HUES48 (cell line): ENCODE results near the gene TNIP1.

Experiments used
- H3K27ac ChIP-seq: one replicate; pipeline ENCODE4 v1.7.0; 2013; ENCODE audit warnings: low read depth, low read length, inconsistent platforms
- H3K27me3 ChIP-seq: 2 replicates; pipeline ENCODE4 v1.6.1; 2013; ENCODE audit warnings: mild to moderate bottlenecking, low read length; ENCODE audit not compliant: control insufficient read depth, insufficient read depth
- H3K36me3 ChIP-seq: 2 replicates; pipeline ENCODE4 v1.6.1; 2013; ENCODE audit warnings: low read length; ENCODE audit not compliant: control insufficient read depth, insufficient read depth
- H3K4me1 ChIP-seq: 2 replicates; pipeline ENCODE4 v1.6.1; 2013; ENCODE audit warnings: mild to moderate bottlenecking, low read length; ENCODE audit not compliant: control insufficient read depth, insufficient read depth
- H3K4me3 ChIP-seq: 2 replicates; pipeline ENCODE4 v1.5.1; 2013; ENCODE audit warnings: mild to moderate bottlenecking, low read depth, low read length
- H3K9ac ChIP-seq: 2 replicates; pipeline ENCODE4 v1.6.1; 2013; ENCODE audit warnings: mild to moderate bottlenecking, low read depth, low read length, moderate library complexity
- H3K9me3 ChIP-seq: 2 replicates; pipeline ENCODE4 v1.6.1; 2013; ENCODE audit warnings: low read length; ENCODE audit not compliant: control insufficient read depth, insufficient read depth

TNIP1 gene

DNA sequence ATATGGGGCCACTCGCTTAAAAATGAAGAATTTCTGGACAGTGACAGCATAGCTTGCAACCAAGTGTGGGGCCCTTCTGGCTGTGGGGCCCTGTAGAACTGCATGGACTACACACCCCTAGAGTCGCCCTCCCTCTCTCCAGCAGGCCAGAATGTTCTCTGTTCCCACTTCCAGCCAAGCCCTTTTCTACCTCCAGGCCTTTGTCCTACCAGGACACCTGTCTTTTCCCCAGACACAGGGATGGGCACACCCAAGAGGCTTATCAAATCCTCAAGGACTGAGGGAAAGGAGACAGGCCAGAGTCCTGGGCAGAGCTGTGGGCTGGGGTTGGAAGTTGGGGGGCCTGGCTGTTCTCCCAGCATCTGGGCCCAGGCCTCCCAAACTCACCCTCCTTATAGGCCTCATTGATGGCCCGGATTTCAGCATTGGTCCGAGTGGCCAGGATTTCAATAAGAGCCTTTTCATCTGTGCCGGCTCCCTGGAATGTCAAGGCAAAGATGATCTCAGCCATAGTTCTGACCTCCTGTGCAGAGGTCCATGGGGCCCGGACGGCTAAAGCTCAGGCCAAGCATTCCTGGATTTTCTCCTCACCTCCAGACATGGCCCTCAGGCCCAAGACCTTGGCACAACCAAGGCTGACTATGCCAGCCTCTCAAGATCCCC is 38.2 kb upstream of the TNIP1 start:
- H3K4me3 ChIP-seq = no peak overlapping the region
- H3K4me1 ChIP-seq = peaks cover 3% of the 10 kb centered on the region; the same call in 1 of the 2 replicates
- H3K9me3 ChIP-seq = no peaks in the 10 kb centered on the region
- H3K36me3 ChIP-seq = peaks cover 52% of the 10 kb centered on the region
- no peaks in the 10 kb centered on the region for H3K27me3 ChIP-seq
- H3K27ac ChIP-seq = no peak overlapping the region
- no peak overlapping the region for H3K9ac ChIP-seq

DNA sequence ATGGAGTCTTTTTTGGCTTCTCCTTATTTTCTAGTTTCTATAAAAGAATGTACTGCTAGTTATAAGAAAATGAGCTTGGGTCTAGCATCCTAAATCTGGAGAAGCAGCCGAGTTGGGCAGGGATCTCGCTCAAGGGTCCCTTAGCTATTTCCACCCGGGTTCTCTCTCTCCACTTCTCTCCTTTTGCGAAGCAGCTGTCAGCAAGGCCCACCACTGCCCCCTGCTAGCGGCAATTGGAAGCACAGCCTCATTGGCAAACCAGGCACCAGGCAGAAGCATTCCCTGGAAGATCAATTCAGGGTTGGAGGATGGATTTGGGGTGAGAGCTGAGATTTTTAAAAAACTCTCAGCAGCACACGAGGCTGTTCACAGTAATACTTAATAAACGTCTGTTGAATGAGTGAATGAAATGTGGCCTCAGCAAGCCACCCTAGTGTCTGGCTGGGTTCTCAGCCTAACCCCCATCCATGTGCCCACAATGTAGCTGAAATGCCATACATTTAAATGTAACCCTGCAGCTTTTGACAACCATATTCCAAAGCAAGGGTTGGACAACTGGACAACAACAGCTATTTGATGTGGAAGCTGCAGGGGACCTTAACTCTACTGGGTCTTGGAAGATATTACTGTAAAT is 34.6 kb upstream of the TNIP1 start:
- Histone ChIP-seq H3K27ac (no peak overlapping the region), H3K4me3 (no peak overlapping the region), H3K4me1 (no peaks in the 10 kb centered on the region), H3K36me3 (peaks cover 31% of the 10 kb centered on the region), H3K27me3 (no peaks in the 10 kb centered on the region), H3K9ac (no peak overlapping the region), H3K9me3 (no peaks in the 10 kb centered on the region)

GRCh38 chr5:151113651-151114050 is 32.8 kb upstream of the TNIP1 start:
- Histone ChIP-seq H3K4me3 (no peak overlapping the region), H3K27ac (no peak overlapping the region), H3K9me3 (no peaks in the 10 kb centered on the region), H3K9ac (no peak overlapping the region), H3K36me3 (peaks cover 34% of the 10 kb centered on the region), H3K27me3 (no peaks in the 10 kb centered on the region), H3K4me1 (no peaks in the 10 kb centered on the region)

DNA sequence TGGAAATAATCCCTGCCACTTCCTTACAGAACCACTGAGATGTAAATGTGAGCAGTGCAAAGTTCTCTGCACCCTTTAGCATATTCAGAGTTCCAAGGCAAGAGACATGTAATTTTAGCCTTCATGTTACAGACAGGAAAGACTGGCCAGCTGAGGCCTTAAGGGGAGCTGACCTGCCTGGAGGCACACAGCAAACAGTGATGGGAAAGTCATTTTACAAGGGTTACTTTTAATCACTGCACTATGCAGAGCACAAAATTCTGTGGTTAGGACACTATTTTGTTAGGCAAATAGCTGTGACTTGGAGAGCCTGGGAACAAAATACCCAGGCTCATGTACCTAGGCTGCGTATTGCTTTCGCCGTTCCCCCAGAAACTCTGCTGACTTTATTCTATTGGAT is 30.2 kb upstream of the TNIP1 start:
- H3K9me3 ChIP-seq = no peaks in the 10 kb centered on the region
- no peak overlapping the region for H3K4me3 ChIP-seq
- no peak overlapping the region for H3K27ac ChIP-seq
- no peak overlapping the region for H3K9ac ChIP-seq
- no peaks in the 10 kb centered on the region for H3K4me1 ChIP-seq
- H3K36me3 ChIP-seq = peaks cover 43% of the 10 kb centered on the region
- H3K27me3 ChIP-seq = no peaks in the 10 kb centered on the region

DNA sequence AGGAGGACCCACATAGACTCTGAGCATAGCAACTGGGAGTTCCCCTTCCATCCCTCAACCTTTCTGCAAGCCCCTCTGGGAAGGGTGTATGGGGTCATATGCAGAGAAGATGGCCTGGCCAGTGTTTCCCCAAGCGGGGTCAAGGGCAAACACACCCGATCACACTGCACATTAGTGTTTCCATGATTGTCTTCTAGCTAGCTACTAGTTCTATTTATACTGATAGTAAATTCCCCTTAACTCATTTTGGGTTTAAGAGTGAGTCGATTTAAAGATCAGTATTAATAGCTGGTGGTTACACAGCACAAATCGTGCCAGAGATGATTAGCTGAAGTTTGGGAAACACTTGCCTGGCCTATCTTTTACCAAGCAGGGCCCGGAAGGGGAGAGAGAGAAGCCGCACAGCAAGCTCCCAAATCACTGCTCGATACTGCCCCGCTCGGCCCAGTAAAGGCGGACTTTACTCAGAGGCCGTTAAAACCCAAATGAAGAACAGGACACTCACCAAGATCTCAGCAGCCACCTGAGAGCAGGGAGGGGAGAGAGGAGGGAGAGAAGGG is 29.4 kb upstream of the TNIP1 start:
- Histone ChIP-seq H3K4me1 (no peaks in the 10 kb centered on the region), H3K27ac (no peak overlapping the region), H3K9me3 (no peaks in the 10 kb centered on the region), H3K9ac (no peak overlapping the region), H3K36me3 (peaks cover 45% of the 10 kb centered on the region), H3K27me3 (no peaks in the 10 kb centered on the region), H3K4me3 (no peak overlapping the region)

- H3K36me3 ChIP-seq = peaks cover 42% of the 10 kb centered on the region
- no peaks in the 10 kb centered on the region for H3K4me1 ChIP-seq
- no peak overlapping the region for H3K4me3 ChIP-seq
- H3K27me3 ChIP-seq = no peaks in the 10 kb centered on the region
- no peak overlapping the region for H3K27ac ChIP-seq
- H3K9me3 ChIP-seq = no peaks in the 10 kb centered on the region
- no peak overlapping the region for H3K9ac ChIP-seq
These were observed 27.7 kb upstream of the TNIP1 start for GRCh38 chr5:151108566-151108965.

GRCh38 chr5:151107738-151108520 is 27.1 kb upstream of the TNIP1 start:
- H3K9ac ChIP-seq = no peak overlapping the region
- peaks cover 43% of the 10 kb centered on the region for H3K36me3 ChIP-seq

GRCh38 chr5:151107084-151107483 is 26.2 kb upstream of the TNIP1 start:
- no peaks in the 10 kb centered on the region for H3K9me3 ChIP-seq
- peaks cover 40% of the 10 kb centered on the region for H3K36me3 ChIP-seq
- no peak overlapping the region for H3K4me3 ChIP-seq
- no peaks in the 10 kb centered on the region for H3K4me1 ChIP-seq
- H3K27ac ChIP-seq = no peak overlapping the region
- H3K27me3 ChIP-seq = no peaks in the 10 kb centered on the region
- H3K9ac ChIP-seq = no peak overlapping the region

More at GRCh38 chr5:151107738-151108520, 27.1 kb upstream of the TNIP1 start:
- Histone ChIP-seq H3K4me1 (no peaks in the 10 kb centered on the region), H3K9me3 (no peaks in the 10 kb centered on the region), H3K27ac (no peak overlapping the region), H3K4me3 (no peak overlapping the region), H3K27me3 (no peaks in the 10 kb centered on the region)

DNA sequence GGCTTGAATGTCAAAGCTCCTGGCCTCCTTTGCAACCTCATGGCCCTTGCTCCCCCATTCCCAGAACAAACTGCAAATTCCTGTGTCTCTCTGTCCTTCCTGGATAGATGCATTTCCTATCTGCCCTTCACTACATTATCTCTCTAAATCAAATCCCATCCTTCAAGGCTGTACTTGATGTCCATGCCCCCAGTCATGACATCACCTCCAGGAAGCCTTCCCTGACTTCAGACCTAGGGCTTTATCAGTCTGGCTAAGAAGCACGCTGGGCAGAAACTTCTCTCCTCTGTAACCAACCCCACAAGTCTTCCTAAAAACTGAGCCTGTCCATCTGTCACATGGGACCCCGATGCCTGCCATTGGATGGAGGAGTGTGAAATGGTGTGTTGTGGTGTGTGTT is 25.7 kb upstream of the TNIP1 start:
- no peak overlapping the region for H3K9ac ChIP-seq
- no peaks in the 10 kb centered on the region for H3K4me1 ChIP-seq
- H3K36me3 ChIP-seq = peaks cover 40% of the 10 kb centered on the region
- H3K9me3 ChIP-seq = no peaks in the 10 kb centered on the region
- no peaks in the 10 kb centered on the region for H3K27me3 ChIP-seq
- H3K27ac ChIP-seq = no peak overlapping the region
- H3K4me3 ChIP-seq = no peak overlapping the region

GRCh38 chr5:151106043-151106442 is 25.2 kb upstream of the TNIP1 start:
- Histone ChIP-seq H3K36me3 (peaks cover 40% of the 10 kb centered on the region), H3K9me3 (no peaks in the 10 kb centered on the region), H3K4me1 (no peaks in the 10 kb centered on the region), H3K27ac (no peak overlapping the region), H3K27me3 (no peaks in the 10 kb centered on the region), H3K4me3 (no peak overlapping the region), H3K9ac (no peak overlapping the region)

DNA sequence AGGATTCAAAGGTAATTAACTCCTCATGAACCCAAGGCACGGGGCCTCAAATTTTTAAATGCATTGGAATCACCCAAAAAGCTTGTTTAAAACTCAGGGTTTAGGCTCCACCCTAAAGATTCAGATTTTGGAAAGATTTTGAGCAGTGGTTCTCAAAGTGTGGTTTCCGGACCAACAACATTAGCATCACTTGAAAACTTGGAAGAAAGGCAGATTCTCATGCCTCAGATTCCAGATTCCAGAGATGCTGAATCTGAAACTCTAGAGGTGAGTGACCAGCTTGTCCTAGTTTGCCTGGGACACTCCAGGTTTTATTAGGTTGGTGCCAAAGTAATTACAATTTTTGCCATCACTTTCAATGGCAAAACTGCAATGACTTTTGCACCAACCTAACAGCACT is 24.7 kb upstream of the TNIP1 start:
- H3K36me3 ChIP-seq = peaks cover 40% of the 10 kb centered on the region
- H3K4me1 ChIP-seq = no peaks in the 10 kb centered on the region
- H3K27ac ChIP-seq = no peak overlapping the region
- no peak overlapping the region for H3K9ac ChIP-seq
- no peaks in the 10 kb centered on the region for H3K9me3 ChIP-seq
- no peaks in the 10 kb centered on the region for H3K27me3 ChIP-seq
- no peak overlapping the region for H3K4me3 ChIP-seq
